Fibroblast of villous mesenchyme (primary cell): ENCODE measurements around the gene EIF4G3. TPM values are rescaled to one million over a fixed set of nuclear protein-coding genes. Genes with fewer than 3 reads are reported as not detected.

Experiments used
- DNase-seq: peaks from one replicate; pipeline ENCODE4 v3.0.0-alpha.2; 2010; ENCODE audit warnings: low read depth
- H3K4me3 ChIP-seq: 2 replicates; pipeline ENCODE4 v1.5.1; 2011; ENCODE audit warnings: low read depth, mild to moderate bottlenecking, low read length
- CTCF ChIP-seq: IDR thresholded peaks from 2 replicates; pipeline ENCODE4 v1.5.1; 2012; ENCODE audit warnings: low read depth, mild to moderate bottlenecking, low read length; ENCODE audit not compliant: insufficient read depth
- total RNA-seq: library from RNA; depleted of rRNA; stranded (reverse); fragments of >200 nt; gene quantifications from 2 replicates; pipeline ENCODE4 v1.2.3, GENCODE V29; 2012

EIF4G3 gene
- total RNA-seq, 1 donor, result 66.5 TPM

GRCh38 chr1:20787840-20788795 is 388.6 kb downstream of the EIF4G3 start:
- DNase-seq, result peak; percentile 83
- H3K4me3 ChIP-seq, result peak overlapping the region; percentile 99
- TF ChIP-seq CTCF, result no peak

- peak; percentile 73 for DNase-seq
- TF ChIP-seq CTCF, result no peak
- H3K4me3 ChIP-seq, result peak within 1 kb of the TSS; percentile 99
These were observed 389.5 kb downstream of the EIF4G3 start, which contains the start of gene HP1BP3 for GRCh38 chr1:20787029-20787839. Gene HP1BP3 (minus strand): TSS chr1:20787307. CDS start chr1:20780440, 6,867 bp downstream.

- peak; percentile 95 for DNase-seq
- no peak for TF ChIP-seq CTCF
These were observed 390.3 kb downstream of the EIF4G3 start for GRCh38 chr1:20786253-20787028.

GRCh38 chr1:20785907-20786252 is 390.8 kb downstream of the EIF4G3 start:
- TF ChIP-seq CTCF, result no peak
- H3K4me3 ChIP-seq, result peak overlapping the region; percentile 99
- no peak for DNase-seq

More at GRCh38 chr1:20786253-20787028, 390.3 kb downstream of the EIF4G3 start:
- H3K4me3 ChIP-seq, result peak overlapping the region; percentile 99

- no peak for DNase-seq
These were observed 401.0 kb downstream of the EIF4G3 start for GRCh38 chr1:20775700-20776099.

More at GRCh38 chr1:20775700-20776099, 401.0 kb downstream of the EIF4G3 start:
- H3K4me3 ChIP-seq, result no peak overlapping the region
- no peak for TF ChIP-seq CTCF
